Neural progenitor cell (in vitro differentiated cells): ENCODE data around the gene CYB5A. TPM values are rescaled to one million over a fixed set of nuclear protein-coding genes. Genes with fewer than 3 reads are reported as not detected.

Experiments used
- DNase-seq: peaks from one replicate; pipeline ENCODE4 v3.0.0-alpha.2; 2016; ENCODE audit warnings: low spot score
- H2AFZ ChIP-seq: fragments of 200-600 bp; sonication (generic); replicated peaks from 2 replicates; pipeline ENCODE4 v1.6.1; 2016; ENCODE audit warnings: antibody characterized with exemption
- H3F3A ChIP-seq: fragments of 200-600 bp; sonication (generic); 2 replicates; pipeline ENCODE4 v1.6.1; 2016; ENCODE audit warnings: antibody characterized with exemption, low read depth
- H3K27ac ChIP-seq: fragments of 200-600 bp; sonication (generic); 2 replicates; pipeline ENCODE4 v1.5.1; 2016; ENCODE audit warnings: mild to moderate bottlenecking
- H3K27me3 ChIP-seq: fragments of 200-600 bp; sonication (generic); 2 replicates; pipeline ENCODE4 v1.6.1; 2016; ENCODE audit warnings: mild to moderate bottlenecking, moderate library complexity
- H3K36me3 ChIP-seq: fragments of 200-600 bp; sonication (generic); 2 replicates; pipeline ENCODE4 v1.5.1; 2016
- H3K4me1 ChIP-seq: fragments of 200-600 bp; sonication (generic); 2 replicates; pipeline ENCODE4 v1.6.1; 2016; ENCODE audit warnings: mixed run types
- H3K4me2 ChIP-seq: fragments of 200-600 bp; sonication (generic); 2 replicates; pipeline ENCODE4 v1.6.1; 2016
- H3K4me3 ChIP-seq: fragments of 200-600 bp; sonication (generic); 2 replicates; pipeline ENCODE4 v1.5.1; 2016
- H3K79me2 ChIP-seq: fragments of 200-600 bp; sonication (generic); 2 replicates; pipeline ENCODE4 v1.6.1; 2016; ENCODE audit warnings: low read depth
- H3K9ac ChIP-seq: fragments of 200-600 bp; sonication (generic); 2 replicates; pipeline ENCODE4 v1.6.1; 2016
- H3K9me3 ChIP-seq: fragments of 200-600 bp; sonication (generic); 2 replicates; pipeline ENCODE4 v1.5.1; 2016; ENCODE audit warnings: low read depth
- H4K20me1 ChIP-seq: fragments of 200-600 bp; sonication (generic); 2 replicates; pipeline ENCODE4 v1.6.1; 2016; ENCODE audit warnings: low read depth
- H3K27ac Mint-ChIP-seq: 3 replicates; pipeline ENCODE4 v1.8.0; 2021; ENCODE audit warnings: mixed read lengths
- H3K27me3 Mint-ChIP-seq: 2 replicates; pipeline ENCODE4 v1.8.0; 2022; ENCODE audit warnings: low read depth, mild to moderate bottlenecking, inconsistent platforms, moderate library complexity, mixed read lengths; ENCODE audit not compliant: insufficient read depth
- H3K36me3 Mint-ChIP-seq: 3 replicates; pipeline ENCODE4 v1.8.0; 2021; ENCODE audit warnings: mixed read lengths
- H3K4me1 Mint-ChIP-seq: 3 replicates; pipeline ENCODE4 v1.8.0; 2021; ENCODE audit warnings: mixed read lengths
- H3K4me3 Mint-ChIP-seq: 3 replicates; pipeline ENCODE4 v1.8.0; 2021; ENCODE audit warnings: mild to moderate bottlenecking, moderate library complexity, mixed read lengths
- H3K9me3 Mint-ChIP-seq: 3 replicates; pipeline ENCODE4 v1.8.0; 2020; ENCODE audit warnings: mixed read lengths
- CTCF ChIP-seq: fragments of 200-600 bp; sonication (generic); IDR thresholded peaks from 2 replicates; pipeline ENCODE4 v1.5.1; 2017; ENCODE audit warnings: antibody characterized with exemption, mild to moderate bottlenecking
- EZH2 ChIP-seq: fragments of 200-600 bp; sonication (generic); IDR thresholded peaks from 2 replicates; pipeline ENCODE4 v1.6.1; 2017; ENCODE audit warnings: antibody characterized with exemption, mild to moderate bottlenecking, moderate library complexity
- EZH2phosphoT487 ChIP-seq: fragments of 200-600 bp; sonication (generic); IDR thresholded peaks from 2 replicates; pipeline ENCODE4 v1.6.1; 2017; ENCODE audit warnings: antibody characterized with exemption
- total RNA-seq: library from RNA; depleted of rRNA; stranded (reverse); fragments of >200 nt; gene quantifications from 2 replicates; pipeline ENCODE4 v1.2.3, GENCODE V29; 2015; ENCODE audit warnings: low replicate concordance

CYB5A gene
- total RNA-seq, 1 donor from 2014 or later = 33.7 TPM

- H3K4me1 ChIP-seq = no peaks in the 10 kb centered on the region
- H3K4me3 Mint-ChIP-seq = no peak overlapping the region
- no peak overlapping the region for H3K27ac Mint-ChIP-seq
- H3K4me3 ChIP-seq = no peak overlapping the region
- no peaks in the 10 kb centered on the region for H3K27me3 Mint-ChIP-seq
- H3K4me2 ChIP-seq = no peak overlapping the region
- H3K36me3 ChIP-seq = no peaks in the 10 kb centered on the region
- H3F3A ChIP-seq = no peaks in the 10 kb centered on the region
- TF ChIP-seq EZH2 = no peak
- no peak for TF ChIP-seq EZH2phosphoT487
- no peak for TF ChIP-seq CTCF
- no peaks in the 10 kb centered on the region for H3K4me1 Mint-ChIP-seq
- DNase-seq = no peak
- no peaks in the 10 kb centered on the region for H3K79me2 ChIP-seq
- no peak overlapping the region for H3K27ac ChIP-seq
- peaks cover 2% of the 10 kb centered on the region for H3K9me3 Mint-ChIP-seq
- H4K20me1 ChIP-seq = no peaks in the 10 kb centered on the region
- H3K9me3 ChIP-seq = no peaks in the 10 kb centered on the region
- H3K36me3 Mint-ChIP-seq = no peaks in the 10 kb centered on the region
- H3K9ac ChIP-seq = no peak overlapping the region
- H2AFZ ChIP-seq = no peak overlapping the region
- no peaks in the 10 kb centered on the region for H3K27me3 ChIP-seq
These were observed 72.7 kb downstream of the CYB5A start for GRCh38 chr18:74219056-74219455.

GRCh38 chr18:74217476-74218143 lies 74.2 kb downstream of the CYB5A start:
- no peak overlapping the region for H3K27ac ChIP-seq
- no peaks in the 10 kb centered on the region for H3K4me1 ChIP-seq
- TF ChIP-seq EZH2phosphoT487 (no peak), EZH2 (no peak), CTCF (no peak)
- DNase-seq = no peak
- H3K27ac Mint-ChIP-seq = no peak overlapping the region
- no peak overlapping the region for H3K4me3 ChIP-seq
- H3K27me3 ChIP-seq = no peaks in the 10 kb centered on the region
- H3K9ac ChIP-seq = no peak overlapping the region
- H3K36me3 ChIP-seq = no peaks in the 10 kb centered on the region
- H3F3A ChIP-seq = no peaks in the 10 kb centered on the region
- no peaks in the 10 kb centered on the region for H3K27me3 Mint-ChIP-seq
- H3K4me1 Mint-ChIP-seq = no peaks in the 10 kb centered on the region
- no peaks in the 10 kb centered on the region for H4K20me1 ChIP-seq
- no peaks in the 10 kb centered on the region for H3K36me3 Mint-ChIP-seq
- no peak overlapping the region for H2AFZ ChIP-seq
- no peaks in the 10 kb centered on the region for H3K9me3 ChIP-seq
- H3K9me3 Mint-ChIP-seq = no peaks in the 10 kb centered on the region
- no peaks in the 10 kb centered on the region for H3K79me2 ChIP-seq
- H3K4me2 ChIP-seq = no peak overlapping the region
- H3K4me3 Mint-ChIP-seq = no peak overlapping the region

GRCh38 chr18:74216661-74217110 lies 75.1 kb downstream of the CYB5A start:
- H3K4me1 ChIP-seq = no peaks in the 10 kb centered on the region
- no peak overlapping the region for H3K4me3 ChIP-seq
- Mint-ChIP-seq H3K4me1 (no peaks in the 10 kb centered on the region), H3K27ac (no peak overlapping the region), H3K9me3 (no peaks in the 10 kb centered on the region), H3K27me3 (no peaks in the 10 kb centered on the region), H3K4me3 (no peak overlapping the region), H3K36me3 (no peaks in the 10 kb centered on the region)
- no peak for TF ChIP-seq CTCF
- no peaks in the 10 kb centered on the region for H3F3A ChIP-seq
- no peaks in the 10 kb centered on the region for H3K79me2 ChIP-seq
- no peaks in the 10 kb centered on the region for H3K9me3 ChIP-seq
- H3K9ac ChIP-seq = no peak overlapping the region
- H2AFZ ChIP-seq = no peak overlapping the region
- DNase-seq = no peak
- H3K27ac ChIP-seq = no peak overlapping the region
- H3K36me3 ChIP-seq = no peaks in the 10 kb centered on the region
- H3K4me2 ChIP-seq = no peak overlapping the region
- no peaks in the 10 kb centered on the region for H3K27me3 ChIP-seq
- no peaks in the 10 kb centered on the region for H4K20me1 ChIP-seq
